ENCODE measurements around the gene CCR5. TPM values are rescaled to one million over a fixed set of nuclear protein-coding genes. Genes with fewer than 3 reads are reported as not detected.

The CCR5 gene
- total and polyA plus RNA-seq, 2 of the 8 experiments (the other 6 are each of a cell fraction or from before 2014, with no cell fraction given), result not detected

DNA sequence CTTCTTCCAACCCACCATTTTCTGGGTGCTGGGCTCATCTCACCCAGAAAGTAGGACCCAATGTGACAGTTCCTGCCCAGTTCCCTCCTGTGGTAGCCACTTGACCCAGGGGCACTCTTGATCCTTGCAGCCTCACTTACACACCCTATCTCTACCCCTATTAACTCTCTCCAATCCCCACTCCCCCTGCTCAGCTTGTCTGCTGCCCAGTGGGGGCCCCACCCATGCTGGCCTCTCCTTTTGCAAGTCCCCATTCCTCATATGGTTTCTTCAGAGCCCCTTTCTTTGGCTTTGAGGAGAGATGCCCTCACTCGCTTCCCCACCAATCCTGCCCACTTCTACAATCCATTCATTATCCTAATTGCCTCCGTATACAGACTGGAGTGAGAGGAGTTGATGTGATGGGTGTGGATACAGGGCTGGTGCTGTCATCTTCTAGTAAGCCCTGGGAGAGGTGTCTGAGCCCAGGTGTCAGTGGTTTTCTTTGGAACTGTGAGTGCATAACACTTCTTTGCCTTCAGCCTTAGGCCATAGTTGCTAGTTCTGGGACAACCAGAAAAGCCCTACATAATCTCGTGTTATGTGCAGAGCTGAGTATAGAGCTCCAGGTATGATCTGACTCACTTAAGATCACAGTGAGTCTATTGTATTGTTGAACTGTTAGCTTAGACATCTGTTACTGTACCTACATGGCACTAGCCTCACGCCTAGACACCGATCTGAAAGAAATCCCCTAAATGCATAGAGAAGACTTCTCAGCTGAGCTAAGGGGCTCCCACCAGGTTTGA, 4.8 kb upstream of the CCR5 start (continued):
- TF ChIP-seq, protein P1, sequence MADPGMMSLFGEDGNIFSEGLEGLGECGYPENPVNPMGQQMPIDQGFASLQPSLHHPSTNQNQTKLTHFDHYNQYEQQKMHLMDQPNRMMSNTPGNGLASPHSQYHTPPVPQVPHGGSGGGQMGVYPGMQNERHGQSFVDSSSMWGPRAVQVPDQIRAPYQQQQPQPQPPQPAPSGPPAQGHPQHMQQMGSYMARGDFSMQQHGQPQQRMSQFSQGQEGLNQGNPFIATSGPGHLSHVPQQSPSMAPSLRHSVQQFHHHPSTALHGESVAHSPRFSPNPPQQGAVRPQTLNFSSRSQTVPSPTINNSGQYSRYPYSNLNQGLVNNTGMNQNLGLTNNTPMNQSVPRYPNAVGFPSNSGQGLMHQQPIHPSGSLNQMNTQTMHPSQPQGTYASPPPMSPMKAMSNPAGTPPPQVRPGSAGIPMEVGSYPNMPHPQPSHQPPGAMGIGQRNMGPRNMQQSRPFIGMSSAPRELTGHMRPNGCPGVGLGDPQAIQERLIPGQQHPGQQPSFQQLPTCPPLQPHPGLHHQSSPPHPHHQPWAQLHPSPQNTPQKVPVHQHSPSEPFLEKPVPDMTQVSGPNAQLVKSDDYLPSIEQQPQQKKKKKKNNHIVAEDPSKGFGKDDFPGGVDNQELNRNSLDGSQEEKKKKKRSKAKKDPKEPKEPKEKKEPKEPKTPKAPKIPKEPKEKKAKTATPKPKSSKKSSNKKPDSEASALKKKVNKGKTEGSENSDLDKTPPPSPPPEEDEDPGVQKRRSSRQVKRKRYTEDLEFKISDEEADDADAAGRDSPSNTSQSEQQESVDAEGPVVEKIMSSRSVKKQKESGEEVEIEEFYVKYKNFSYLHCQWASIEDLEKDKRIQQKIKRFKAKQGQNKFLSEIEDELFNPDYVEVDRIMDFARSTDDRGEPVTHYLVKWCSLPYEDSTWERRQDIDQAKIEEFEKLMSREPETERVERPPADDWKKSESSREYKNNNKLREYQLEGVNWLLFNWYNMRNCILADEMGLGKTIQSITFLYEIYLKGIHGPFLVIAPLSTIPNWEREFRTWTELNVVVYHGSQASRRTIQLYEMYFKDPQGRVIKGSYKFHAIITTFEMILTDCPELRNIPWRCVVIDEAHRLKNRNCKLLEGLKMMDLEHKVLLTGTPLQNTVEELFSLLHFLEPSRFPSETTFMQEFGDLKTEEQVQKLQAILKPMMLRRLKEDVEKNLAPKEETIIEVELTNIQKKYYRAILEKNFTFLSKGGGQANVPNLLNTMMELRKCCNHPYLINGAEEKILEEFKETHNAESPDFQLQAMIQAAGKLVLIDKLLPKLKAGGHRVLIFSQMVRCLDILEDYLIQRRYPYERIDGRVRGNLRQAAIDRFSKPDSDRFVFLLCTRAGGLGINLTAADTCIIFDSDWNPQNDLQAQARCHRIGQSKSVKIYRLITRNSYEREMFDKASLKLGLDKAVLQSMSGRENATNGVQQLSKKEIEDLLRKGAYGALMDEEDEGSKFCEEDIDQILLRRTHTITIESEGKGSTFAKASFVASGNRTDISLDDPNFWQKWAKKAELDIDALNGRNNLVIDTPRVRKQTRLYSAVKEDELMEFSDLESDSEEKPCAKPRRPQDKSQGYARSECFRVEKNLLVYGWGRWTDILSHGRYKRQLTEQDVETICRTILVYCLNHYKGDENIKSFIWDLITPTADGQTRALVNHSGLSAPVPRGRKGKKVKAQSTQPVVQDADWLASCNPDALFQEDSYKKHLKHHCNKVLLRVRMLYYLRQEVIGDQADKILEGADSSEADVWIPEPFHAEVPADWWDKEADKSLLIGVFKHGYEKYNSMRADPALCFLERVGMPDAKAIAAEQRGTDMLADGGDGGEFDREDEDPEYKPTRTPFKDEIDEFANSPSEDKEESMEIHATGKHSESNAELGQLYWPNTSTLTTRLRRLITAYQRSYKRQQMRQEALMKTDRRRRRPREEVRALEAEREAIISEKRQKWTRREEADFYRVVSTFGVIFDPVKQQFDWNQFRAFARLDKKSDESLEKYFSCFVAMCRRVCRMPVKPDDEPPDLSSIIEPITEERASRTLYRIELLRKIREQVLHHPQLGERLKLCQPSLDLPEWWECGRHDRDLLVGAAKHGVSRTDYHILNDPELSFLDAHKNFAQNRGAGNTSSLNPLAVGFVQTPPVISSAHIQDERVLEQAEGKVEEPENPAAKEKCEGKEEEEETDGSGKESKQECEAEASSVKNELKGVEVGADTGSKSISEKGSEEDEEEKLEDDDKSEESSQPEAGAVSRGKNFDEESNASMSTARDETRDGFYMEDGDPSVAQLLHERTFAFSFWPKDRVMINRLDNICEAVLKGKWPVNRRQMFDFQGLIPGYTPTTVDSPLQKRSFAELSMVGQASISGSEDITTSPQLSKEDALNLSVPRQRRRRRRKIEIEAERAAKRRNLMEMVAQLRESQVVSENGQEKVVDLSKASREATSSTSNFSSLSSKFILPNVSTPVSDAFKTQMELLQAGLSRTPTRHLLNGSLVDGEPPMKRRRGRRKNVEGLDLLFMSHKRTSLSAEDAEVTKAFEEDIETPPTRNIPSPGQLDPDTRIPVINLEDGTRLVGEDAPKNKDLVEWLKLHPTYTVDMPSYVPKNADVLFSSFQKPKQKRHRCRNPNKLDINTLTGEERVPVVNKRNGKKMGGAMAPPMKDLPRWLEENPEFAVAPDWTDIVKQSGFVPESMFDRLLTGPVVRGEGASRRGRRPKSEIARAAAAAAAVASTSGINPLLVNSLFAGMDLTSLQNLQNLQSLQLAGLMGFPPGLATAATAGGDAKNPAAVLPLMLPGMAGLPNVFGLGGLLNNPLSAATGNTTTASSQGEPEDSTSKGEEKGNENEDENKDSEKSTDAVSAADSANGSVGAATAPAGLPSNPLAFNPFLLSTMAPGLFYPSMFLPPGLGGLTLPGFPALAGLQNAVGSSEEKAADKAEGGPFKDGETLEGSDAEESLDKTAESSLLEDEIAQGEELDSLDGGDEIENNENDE (IDR thresholded peaks at IDR 0.05; ENCODE audit: insufficient replicate concordance, low read length), result no peak
- TF ChIP-seq EGR1 (IDR thresholded peaks at IDR 0.05; ENCODE audit: borderline replicate concordance, low read depth, low read length) (no peak), NRF1 (IDR thresholded peaks at IDR 0.05; ENCODE audit: low read depth, low read length) (no peak), SP1 (IDR thresholded peaks at IDR 0.05; ENCODE audit: low read depth, low read length) (no peak), RFX5 (IDR thresholded peaks at IDR 0.05; ENCODE audit: borderline replicate concordance, low read depth, low read length) (no peak), CBX8 (IDR thresholded peaks at IDR 0.05; ENCODE audit: borderline replicate concordance, low read depth, low read length) (no peak)
